Activated CD4-positive, alpha-beta T cell treated with anti-CD3 and anti-CD28 coated beads, Interleukin-2, amount 50 U/mL, for 48 hours (primary cell): ENCODE measurements around the gene ZNF775.

Source experiments
- DNase-seq, 2 experiments: peaks; one replicate each; pipeline ENCODE4 v3.0.0-alpha.2; 2020

Gene ZNF775

DNA sequence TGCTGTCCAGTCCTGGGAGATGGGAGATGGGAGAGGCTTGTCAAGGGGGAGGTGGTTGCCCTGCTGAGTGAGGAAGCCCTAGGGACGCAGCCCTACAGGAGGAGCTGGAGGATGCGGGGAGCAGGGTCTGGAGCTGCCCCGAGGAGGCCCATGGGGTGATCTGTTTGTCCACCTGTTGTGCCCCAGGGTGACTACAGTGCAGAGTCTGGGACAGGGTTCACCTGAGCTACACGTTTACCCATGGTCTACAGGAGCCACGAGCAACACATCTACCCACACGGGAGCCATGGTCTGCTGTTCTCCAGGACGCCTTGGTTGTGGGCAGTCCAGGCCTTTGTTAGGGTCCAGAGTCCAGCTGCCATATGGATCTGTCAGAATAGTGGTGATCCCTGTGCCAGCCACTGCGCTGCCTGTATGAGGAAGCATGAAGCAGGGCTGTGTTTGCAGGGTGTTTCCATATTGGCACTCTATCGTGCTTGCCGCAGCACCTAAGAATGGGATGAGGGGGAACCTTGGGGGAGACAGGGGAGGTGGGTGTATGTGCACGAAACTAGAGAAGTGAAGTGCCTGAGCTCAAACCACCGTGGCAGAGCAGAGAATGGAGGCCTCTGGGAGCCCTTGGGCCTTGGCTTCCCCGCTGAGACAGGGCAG lies 23.7 kb downstream of the ZNF775 start:
- no peak for DNase-seq

DNA sequence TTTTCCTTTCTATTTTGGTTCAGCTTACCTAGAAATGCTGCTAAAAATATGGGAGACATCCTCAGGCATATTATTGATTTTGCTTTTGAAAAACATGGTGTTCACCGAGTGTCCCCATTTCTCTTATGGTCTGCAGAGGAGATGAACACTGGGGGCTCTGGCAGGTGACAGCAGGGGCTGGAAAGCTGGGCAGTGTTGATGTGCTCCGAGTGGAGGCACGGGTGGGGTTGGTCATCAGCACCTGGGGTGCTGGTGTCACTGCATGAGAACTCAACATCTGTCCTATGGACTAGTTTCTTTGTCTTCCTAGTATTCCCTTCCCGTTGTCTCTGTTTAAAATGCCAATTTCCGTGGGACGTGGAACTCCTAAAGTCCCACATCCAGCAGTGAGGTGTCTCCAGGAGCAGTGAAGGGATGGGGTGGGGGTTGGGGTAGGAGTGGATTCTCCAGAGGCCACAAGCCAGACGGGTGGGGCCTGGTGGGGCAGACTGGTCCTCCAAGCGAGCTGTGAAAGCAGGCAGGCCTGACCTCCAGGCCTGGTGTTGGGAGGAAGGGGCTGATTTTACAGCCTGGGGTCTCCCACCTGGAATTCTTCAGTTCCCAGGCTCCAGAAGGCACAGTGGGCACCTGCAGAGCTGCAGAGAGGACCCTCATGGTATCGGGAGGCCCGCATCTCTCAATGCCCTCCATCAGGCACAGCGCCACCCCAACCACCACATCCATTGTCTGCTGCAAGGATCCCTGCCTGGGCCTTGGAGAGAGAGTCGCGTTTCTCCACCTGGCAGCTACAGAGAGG lies 24.4 kb downstream of the ZNF775 start:
- DNase-seq: no peak

DNA sequence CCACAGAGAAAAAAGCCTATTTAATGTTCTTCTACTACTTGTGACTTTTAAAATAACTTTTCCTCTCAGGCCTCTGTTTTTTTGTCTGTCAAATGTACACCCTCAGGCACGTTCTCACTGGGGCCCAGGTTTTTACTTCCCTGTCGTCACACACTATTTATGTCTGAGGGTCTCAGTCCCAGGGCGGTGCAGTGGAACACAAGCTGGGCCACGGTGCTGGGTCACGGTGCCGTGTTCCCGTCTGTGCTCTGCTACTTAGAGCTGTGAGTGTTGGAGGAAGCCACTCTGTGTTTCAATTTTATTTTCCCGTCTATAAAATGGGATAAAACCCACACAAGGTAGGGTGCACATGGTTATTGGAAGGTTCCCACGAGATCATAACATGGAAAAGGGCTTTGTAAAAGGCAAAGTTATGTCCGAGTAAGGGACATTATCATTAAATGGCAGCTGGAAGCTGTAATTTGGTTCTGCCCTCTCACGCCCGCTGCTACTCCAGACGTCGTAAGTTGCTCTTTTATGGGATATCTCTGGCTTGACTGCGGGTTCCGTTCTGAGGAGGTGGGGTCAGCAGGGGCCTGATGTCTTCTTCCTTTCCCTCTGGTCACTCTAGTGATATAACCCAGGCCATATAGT lies 25.2 kb downstream of the ZNF775 start:
- no peak for DNase-seq

DNA sequence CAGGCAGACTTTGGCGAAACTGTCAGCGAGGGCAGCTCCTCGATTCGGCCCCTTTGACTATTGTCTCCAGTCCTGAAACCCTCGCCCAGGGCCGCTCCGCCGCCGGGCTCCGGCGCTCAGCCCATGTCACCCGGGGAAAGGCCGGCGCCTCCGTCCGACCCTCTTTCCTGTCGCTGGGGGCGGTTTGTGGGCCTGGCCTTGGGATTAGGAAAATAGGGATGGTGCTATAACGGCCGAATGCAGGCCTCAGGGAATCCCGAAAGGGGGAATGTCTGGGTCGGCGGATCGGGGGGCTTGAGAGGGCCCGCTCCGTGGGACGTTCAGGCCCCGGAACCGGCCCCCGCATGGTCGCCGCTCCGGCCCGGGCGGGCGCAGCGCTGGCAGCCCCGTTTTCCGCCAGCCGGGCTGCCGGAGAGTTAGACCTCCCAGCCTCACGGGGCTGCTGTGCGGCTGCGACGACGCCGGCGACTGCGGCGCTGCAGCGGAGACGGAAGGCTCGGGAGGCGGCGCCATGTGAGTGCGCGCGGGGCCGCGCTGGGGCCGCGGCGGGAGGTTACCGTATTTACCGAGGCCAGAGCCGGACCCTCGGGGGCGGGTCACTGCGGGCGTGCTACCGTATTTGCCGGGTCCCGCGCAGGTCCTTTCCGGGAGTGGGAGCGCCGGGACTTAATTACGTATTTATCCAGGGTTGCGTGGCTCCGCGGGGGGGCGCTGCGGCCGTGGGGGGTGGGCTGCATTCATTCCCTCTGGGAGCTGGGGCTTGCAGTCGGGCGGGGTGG lies 25.9 kb downstream of the ZNF775 start:
- DNase-seq: peak; percentile 75 to 83

DNA sequence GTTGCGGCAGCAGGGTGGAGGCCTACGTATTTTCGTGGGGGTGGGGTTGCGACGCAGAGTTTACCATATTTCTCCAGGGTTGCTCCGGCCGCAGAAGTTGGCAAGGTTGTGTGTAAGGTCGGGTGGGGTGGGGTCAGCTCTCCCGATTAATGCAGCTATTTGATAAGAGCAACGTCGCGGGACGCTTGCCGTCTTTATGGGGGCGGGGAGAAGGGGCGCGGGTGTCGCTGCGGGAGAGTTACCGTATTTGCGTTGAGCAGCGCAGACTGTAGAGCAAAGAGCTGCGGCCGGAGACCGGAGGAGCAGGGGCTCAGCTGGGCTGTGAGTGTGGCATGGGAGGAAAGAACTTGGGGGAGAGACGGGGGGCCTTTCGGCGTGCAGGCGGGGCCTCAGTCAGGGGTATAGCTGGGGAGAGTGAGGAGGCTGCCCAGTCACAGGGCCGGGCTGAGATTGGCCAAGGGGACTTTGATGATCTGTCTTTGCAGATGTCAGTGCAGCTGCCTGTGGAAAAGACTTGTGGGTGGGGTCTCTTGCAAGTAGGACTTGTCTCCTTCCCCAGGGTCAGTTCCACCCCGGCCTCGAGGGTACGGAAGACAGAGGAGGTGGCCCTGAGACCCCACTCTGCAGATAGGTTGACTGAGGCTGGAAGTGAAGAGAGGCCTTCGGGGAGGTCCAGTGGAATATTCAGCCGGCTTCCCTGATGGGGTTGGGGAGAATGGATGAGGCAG lies 26.6 kb downstream of the ZNF775 start:
- peak in 1 of 2 experiments; percentile 49 for DNase-seq

DNA sequence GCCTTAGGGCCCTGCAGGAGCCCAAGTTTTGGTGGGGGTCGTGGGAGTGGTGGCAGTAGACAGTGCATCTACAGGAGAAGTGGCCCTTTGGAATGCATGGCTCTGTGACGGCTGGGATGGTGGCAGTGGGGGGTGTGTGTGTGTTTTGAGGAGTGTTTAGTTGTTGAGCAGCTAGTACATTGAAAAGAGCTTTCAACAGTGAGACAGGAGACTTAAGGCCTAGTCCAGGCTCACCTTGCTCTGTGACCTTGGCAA lies 27.1 kb downstream of the ZNF775 start:
- DNase-seq: peak in 1 of 2 experiments; percentile 11

DNA sequence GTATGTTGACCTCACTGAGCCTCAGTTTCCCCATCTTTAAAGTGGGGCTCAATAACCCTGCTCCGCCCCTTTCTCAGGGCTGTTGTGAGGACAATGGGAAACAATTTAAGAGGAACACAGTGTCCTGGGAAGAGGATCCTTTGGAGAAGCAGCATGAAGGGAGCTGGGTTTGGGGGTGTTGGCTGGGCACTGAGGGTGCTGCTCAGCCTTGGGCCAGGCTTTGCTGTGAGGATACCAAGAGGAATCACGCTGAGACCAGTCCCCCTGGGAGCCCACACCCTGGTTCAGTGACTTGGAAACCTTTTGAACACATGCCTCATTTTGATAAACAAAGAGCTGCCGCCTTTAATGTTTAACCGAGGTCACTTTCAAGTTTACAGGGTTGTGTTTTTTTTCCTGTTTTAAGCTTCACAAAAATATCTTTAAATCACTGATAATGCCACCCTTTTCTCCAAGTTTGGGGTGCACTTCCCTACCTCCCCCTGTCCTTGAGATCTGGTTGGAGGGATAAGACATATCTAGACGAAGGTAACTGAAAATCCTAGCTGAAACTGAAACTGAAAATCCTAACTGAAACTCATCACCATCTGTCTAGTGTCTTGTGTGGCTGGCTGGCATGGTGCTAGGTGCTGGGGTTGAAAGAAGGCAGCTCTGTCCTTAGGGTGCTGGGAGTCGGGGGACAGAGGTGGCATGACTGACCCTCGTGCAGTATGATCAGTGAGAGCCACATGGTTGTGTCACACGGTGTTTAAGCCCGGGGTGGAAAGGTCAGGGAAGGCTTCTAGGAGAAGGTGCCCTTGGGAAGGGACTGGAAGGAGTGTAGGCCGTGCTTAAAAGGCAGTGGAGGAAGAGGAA lies 27.7 kb downstream of the ZNF775 start:
- DNase-seq: peak; percentile 39 to 55

DNA sequence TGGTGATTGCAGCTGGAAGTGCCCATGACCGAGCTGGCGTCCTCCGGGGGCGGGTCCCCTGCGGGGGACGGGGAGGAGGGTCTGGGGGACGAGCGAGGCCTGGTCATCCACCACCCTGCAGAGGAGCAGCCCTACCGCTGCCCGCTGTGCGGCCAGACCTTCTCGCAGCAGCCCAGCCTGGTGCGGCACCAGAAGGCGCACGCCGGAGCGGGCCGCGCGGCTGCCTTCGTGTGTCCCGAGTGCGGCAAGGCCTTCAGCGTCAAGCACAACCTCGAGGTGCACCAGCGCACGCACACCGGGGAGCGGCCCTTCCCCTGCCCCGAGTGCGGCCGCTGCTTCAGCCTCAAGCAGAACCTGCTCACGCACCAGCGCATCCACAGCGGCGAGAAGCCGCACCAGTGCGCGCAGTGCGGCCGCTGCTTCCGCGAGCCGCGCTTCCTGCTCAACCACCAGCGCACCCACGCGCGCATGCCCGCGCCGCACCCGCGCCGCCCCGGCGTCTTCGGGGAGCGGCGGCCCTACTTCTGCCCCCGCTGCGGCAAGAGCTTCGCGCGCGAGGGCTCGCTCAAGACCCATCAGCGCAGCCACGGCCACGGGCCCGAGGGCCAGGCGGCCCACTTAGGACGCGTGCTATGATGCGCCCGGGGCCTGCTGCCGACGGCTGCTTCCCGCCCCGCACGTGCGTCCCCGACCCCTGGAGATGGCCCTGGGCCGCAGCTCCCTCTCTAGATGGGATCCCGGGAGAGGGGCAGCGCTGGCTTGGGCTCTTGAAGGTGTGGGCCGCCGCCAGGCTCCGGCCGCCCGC lies 28.7 kb downstream of the ZNF775 start:
- no peak for DNase-seq

DNA sequence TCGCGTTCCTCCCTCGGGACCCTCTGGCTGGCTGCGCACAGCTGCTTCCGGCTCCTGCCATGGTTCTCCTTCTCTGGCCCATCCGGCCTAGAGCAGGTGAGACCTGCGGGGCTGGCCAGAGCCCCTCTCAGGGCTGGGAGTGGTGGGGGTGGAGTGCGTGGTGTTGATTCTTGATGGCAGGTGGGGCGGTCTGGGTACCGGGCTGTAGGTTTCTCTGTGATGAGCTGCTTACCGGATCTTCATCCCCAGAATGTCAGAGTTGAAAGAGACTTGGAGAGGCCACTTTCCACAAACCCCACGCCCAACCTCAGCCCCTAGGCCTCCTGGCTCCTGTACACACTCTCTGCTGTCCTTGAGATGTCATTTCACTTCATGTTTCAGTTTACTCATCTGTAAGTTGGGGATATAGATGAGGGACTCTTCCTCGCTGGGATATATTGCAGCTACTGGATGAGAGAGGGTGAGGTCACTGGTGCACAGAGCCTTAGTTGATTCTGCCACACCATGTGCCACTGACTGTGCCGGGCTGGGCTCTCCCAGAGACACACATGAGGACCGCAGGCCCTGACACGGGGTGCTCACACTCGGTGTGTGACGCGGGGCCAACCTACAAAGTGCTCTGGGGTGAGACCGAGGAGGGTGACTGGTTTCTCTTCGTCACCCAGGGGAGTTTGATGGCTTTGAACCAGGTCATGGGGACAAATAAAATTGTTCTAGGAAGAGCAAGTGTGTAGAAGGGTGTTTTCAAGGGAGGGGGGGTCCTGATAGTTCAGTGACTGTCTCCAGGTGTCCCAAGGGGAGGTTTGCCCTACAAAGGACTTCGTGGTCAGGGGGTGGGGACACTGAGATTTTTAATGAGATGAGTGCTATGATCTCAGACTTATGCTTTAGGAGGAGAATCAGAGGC lies 29.5 kb downstream of the ZNF775 start:
- DNase-seq: no peak

DNA sequence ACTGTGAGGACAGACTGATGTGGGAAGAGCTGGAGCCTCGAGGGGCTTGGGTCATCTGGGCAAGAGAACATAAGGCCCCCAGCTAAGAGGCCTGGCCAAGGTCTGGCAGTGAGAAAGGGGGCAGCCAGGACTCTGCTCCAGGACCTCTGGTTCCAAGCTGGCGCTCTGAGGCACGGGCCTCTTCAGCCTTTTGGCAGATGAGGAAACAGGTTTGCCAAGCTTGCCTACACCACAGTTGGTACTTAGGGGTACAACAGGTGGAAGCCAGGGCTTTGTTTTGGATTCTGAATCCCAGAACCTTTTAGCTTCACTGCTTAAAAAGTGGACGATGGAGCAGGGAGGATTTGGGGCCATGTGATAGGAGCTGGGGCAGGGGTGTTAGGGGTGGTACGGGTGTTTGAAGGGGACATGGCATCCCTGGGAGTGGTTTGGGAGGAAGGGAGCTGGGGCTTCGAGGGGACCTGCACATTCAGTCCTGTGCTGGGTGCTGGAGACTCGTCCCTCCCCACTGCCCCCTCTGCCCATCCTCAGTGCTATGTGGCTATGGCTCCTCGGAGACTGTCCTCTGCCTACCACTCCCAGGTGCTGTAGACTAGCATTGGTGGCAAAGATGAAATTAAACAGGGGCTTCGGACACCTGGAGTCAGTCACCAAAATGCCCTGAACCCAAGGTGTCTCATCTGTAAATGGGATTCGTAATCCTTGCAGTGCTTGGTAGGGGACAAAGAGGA lies 30.3 kb downstream of the ZNF775 start:
- no peak for DNase-seq

DNA sequence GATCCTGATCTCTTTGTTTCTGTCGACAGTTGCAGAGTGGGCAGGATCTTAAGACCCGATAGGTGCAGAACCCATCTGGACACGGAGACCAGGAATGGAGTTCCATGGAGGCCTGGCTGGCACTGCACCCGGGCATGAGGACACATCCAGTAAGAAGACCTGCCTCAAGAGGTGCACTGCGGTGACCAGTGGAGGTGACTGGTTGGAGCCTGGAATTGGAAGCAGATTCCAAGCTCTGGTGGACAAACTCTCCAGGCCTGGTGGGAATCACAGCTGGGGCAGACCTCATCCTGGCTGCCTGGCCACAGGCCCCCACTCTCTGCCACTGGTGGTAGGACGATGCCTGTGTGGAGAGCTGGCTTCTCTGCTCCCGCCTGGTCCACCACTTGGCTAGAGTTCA lies 31.0 kb downstream of the ZNF775 start:
- DNase-seq: no peak

DNA sequence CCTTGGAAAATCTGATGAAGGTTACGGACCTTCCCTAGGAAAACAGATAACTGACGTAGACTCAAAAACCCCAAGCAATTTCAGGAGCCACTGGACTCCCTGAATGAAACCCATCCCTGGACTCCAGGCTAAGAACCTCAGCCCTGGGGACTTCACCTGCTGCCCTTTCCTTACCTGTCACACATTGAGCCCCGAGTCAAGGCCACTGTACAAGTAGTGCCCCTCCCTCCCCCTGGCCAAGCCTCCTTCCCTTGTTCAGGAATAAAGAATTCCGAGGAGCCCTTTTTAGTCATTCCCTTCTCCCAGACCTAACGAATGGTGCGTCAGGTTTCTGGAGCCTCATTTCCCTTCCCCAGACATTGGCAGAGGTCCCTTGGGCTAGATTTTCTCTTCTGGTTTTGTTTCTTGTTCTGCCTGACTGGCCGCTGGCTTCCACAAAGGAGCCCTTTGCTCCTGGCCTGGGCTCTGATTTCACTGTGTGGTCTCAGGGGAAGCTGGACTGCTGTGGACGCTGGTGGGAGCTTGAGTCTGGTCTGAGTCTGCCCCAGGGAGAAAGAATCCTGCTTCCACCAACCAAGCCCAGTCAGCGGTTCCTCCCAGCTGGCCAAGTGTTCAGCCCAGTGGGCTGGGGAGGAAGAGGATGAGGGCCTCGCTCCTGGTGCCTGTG lies 31.7 kb downstream of the ZNF775 start:
- DNase-seq: no peak

DNA sequence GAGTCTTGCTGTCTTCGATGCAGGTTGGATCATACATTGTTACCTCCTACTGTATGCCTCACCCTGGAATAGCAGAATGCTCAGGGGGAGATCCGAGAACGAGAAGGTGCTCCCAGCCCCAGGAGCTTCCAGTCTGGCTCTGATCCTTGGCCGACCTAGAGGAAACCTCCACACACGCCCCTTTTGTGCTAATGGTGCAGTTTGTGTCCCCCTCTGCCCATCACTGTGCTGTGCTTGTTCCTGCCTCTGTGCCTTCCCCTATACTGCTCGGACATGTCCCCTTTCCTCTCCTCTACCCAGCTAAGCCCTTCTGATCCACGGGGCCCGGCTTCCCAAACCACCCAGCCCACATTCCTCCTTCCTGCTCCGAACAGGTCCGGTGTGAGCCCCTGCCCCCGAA lies 32.5 kb downstream of the ZNF775 start:
- DNase-seq: no peak

DNA sequence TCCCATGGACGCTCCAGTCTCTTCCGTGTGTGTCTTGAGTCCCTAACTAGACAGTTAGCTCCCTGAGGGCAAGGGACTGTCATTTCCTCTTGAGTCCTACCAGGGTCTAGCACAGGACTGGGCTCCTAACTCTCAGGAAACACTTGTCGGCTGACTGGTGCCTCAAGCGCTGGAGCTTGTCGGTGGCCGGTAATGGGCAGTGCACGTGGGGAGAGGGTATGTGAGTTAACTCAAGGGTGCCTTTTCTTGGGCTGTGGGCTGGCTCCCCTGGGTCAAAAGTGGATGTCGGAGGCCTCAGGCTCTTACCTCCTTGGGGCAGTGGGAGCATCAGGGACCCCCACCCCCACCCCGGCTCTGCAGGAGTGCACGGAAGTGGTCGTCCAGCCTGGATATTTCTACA lies 32.9 kb downstream of the ZNF775 start:
- DNase-seq: no peak

DNA sequence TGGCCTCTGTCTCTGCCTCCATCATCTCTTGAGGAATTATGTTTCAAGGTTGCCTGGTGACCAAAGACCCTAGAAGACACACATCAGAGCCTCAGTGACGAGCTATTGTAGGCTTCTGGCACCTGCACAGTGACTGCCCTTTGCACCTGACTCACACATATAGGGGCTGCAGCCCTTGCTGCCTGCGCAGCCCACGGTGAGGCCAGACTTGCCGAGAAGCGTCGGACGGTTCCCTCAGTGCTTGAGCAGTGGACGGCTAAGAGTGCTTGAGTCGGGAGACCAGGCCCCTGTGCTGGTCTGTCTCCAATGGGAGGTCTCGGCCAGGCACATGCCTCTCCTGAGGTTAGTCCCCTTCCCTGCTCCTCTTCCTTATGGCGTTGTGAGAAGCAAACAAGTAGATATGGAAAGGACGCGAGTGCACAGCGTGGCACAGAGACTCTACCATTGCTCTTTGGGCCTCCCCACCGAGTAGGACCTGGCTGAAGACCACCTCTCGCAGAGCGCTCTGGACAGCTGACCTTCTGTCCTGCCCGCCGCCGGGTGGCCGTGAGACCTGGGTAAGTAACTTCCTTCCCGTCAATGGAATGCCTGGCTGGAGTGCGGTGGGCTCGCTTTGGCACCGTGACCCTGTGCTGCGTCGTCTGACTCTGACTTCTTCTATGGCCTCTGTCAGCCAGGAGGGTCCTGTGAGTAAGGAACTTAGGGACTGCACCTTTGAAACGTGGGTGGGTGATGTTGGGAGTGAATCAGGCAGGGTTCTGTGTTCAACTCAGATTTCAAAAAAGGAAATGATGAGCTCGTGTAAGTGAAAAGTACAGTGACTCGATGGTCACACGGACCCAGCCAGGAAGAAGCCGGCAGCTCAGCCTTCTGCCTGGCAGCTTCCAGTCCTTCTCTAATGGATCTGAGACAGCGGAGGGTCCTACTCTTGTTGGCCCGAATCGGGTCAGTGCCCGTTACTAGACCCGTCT lies 33.7 kb downstream of the ZNF775 start:
- DNase-seq: no peak

DNA sequence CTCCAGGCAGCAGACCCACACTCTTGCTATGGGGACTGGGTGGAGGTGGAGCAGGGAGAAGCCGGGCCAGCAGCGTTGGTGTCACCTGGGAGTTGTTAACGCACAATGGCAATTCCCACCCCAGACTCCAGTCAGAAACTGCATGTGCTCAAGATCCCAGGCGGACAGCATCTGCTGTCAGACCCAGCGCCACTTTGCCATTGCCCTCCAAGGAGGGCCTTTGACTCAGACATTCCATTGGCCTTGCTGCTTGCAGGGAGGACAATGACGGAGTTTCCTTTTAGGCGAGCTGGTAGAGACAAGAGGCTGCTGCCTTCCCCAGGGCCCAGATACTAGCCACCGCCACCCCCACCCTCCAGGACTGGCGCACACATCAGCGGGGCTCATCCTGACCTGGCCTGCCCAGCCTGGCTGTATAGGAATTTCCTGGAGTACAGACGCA lies 34.5 kb downstream of the ZNF775 start:
- no peak for DNase-seq
